Activated CD8-positive, alpha-beta T cell treated with anti-CD3 and anti-CD28 coated beads for 36 hours (primary cell): ENCODE data around the gene ARHGEF6. TPM values are rescaled to one million over a fixed set of nuclear protein-coding genes. Genes with fewer than 3 reads are reported as not detected.

Source experiments
- ATAC-seq: fragments of 200-7000 bp; cut with Tn5 transposase; one replicate; pipeline ENCODE4 v1.10.0; 2021; ENCODE audit warnings: mild to moderate bottlenecking, moderate library complexity
- CTCF ChIA-PET: fragments of 350-600 bp; sonication (Branson Sonifier 250); formaldehyde crosslinking; loops from one replicate; lab custom pipeline; 2021; ENCODE audit warnings: antibody characterized with exemption; lab: Charles Lee
- POLR2A ChIA-PET: fragments of 350-600 bp; sonication (Branson Sonifier 250); formaldehyde crosslinking; loops from one replicate; lab custom pipeline; 2021; ENCODE audit warnings: antibody characterized with exemption; lab: Charles Lee
- DNase-seq: peaks from one replicate; pipeline ENCODE4 v3.0.0-alpha.2; 2020
- H3K27ac Mint-ChIP-seq: one replicate; pipeline ENCODE4 v1.8.0; 2021; ENCODE audit warnings: mild to moderate bottlenecking, mixed read lengths
- H3K27me3 Mint-ChIP-seq: one replicate; pipeline ENCODE4 v1.8.0; 2021; ENCODE audit warnings: mixed read lengths
- H3K36me3 Mint-ChIP-seq: one replicate; pipeline ENCODE4 v1.8.0; 2021; ENCODE audit warnings: low read depth, mixed read lengths
- H3K4me1 Mint-ChIP-seq: one replicate; pipeline ENCODE4 v1.8.0; 2021; ENCODE audit warnings: low read depth, mixed read lengths
- H3K4me3 Mint-ChIP-seq: one replicate; pipeline ENCODE4 v1.8.0; 2021; ENCODE audit warnings: mild to moderate bottlenecking, moderate library complexity, mixed read lengths
- H3K9me3 Mint-ChIP-seq: one replicate; pipeline ENCODE4 v1.8.0; 2021; ENCODE audit warnings: mixed read lengths
- intact Hi-C: fragments of 100-400 bp; cut with micrococcal nuclease; formaldehyde crosslinking; loops from one replicate; pipeline ENCODE4 v1.10.0; 2022
- total RNA-seq, 2 experiments: library from RNA; stranded (reverse); gene quantifications; one replicate each; pipeline ENCODE4 v1.2.3, GENCODE V29; 2021
- TF ChIP-seq, protein P1 (sequence below): fragments of 200-600 bp; IDR thresholded peaks from one replicate; pipeline ENCODE4 v1.8.0; 2022; ENCODE audit warnings: antibody characterized with exemption, mild to moderate bottlenecking

The ARHGEF6 gene
- total RNA-seq, 2 experiments from 2014 or later, result 45.7 to 45.8 TPM

DNA sequence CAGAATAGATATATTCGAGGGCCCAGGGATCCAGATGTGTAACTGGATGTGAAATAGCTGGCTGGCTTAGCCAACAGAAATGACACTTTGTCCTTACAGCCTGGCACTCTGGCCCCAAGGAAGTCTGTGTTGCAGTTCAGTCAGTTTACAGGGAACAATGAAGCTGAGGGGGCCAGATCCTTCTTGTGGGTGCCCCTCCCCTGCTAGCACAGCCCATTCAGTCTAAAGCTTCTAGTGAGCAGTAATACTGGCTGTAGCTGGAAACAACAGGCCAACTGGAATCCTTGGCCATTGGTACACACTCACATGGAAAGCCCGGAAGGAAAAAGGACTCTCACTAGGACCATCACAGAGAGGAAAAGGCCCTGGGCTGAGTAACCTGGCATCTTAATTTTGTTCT lies 155.5 kb downstream of the ARHGEF6 start:
- ChIA-PET CTCF (interaction anchor here (1.0 to 1.6 kb wide), 4 partner anchors 14 to 72 kb away, joined by 3 to 4 read pairs (median 3); no protein-coding TSS in a partner anchor), POLR2A (interaction anchor here (1.1 to 2.5 kb wide), 2 partner anchors 13 to 36 kb away, joined by 3 to 8 read pairs; no protein-coding TSS in a partner anchor)
- Mint-ChIP-seq H3K27me3 (no peaks in the 10 kb centered on the region), H3K4me3 (no peak overlapping the region), H3K4me1 (peaks cover 84% of the 10 kb centered on the region), H3K36me3 (peaks cover 3% of the 10 kb centered on the region), H3K9me3 (peaks cover 6% of the 10 kb centered on the region), H3K27ac (peak overlapping the region; percentile 87)
- no peak for DNase-seq
- no peak for ATAC-seq
- TF ChIP-seq, protein P1, sequence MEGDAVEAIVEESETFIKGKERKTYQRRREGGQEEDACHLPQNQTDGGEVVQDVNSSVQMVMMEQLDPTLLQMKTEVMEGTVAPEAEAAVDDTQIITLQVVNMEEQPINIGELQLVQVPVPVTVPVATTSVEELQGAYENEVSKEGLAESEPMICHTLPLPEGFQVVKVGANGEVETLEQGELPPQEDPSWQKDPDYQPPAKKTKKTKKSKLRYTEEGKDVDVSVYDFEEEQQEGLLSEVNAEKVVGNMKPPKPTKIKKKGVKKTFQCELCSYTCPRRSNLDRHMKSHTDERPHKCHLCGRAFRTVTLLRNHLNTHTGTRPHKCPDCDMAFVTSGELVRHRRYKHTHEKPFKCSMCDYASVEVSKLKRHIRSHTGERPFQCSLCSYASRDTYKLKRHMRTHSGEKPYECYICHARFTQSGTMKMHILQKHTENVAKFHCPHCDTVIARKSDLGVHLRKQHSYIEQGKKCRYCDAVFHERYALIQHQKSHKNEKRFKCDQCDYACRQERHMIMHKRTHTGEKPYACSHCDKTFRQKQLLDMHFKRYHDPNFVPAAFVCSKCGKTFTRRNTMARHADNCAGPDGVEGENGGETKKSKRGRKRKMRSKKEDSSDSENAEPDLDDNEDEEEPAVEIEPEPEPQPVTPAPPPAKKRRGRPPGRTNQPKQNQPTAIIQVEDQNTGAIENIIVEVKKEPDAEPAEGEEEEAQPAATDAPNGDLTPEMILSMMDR, result no peak
- intact Hi-C loops, result loop anchor here (5.0 kb wide), 2 partner anchors 38 to 62 kb away; no protein-coding TSS in a partner anchor

DNA sequence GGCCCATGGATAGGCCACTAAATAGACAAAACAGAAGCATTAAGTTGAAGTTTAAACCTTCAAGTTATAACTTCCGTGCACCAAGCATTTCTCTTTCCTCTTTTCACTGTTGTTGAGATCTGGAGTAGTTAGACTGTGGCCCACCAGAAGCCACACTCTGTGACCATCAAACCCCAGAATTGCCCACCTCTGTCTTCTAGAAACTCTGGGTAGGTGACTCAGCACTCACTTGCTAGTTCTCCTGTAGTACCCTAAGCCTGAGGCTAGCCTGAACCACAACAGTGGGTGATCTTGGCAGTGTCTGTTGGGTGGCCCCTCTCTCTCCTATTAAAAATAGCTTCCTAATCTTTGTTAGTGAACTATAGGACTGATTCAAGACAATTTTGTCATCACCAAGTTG lies 157.3 kb downstream of the ARHGEF6 start:
- Mint-ChIP-seq H3K4me3 (no peak overlapping the region), H3K9me3 (peaks cover 6% of the 10 kb centered on the region), H3K36me3 (peaks cover 1% of the 10 kb centered on the region), H3K27me3 (no peaks in the 10 kb centered on the region), H3K27ac (peak overlapping the region; percentile 76), H3K4me1 (peaks cover 86% of the 10 kb centered on the region)
- intact Hi-C loops, result no loop called here
- TF ChIP-seq, protein P1, result no peak
- CTCF ChIA-PET, result interaction anchor here (0.8 to 1.4 kb wide), 4 partner anchors 9 to 72 kb away, joined by 3 to 4 read pairs (median 4); no protein-coding TSS in a partner anchor
- DNase-seq (peak; percentile 77), ATAC-seq (peak; percentile 25)
- POLR2A ChIA-PET, result interaction anchor here (0.6 to 0.8 kb wide), 2 partner anchors 12 to 52 kb away, joined by 3 to 5 read pairs; no protein-coding TSS in a partner anchor

DNA sequence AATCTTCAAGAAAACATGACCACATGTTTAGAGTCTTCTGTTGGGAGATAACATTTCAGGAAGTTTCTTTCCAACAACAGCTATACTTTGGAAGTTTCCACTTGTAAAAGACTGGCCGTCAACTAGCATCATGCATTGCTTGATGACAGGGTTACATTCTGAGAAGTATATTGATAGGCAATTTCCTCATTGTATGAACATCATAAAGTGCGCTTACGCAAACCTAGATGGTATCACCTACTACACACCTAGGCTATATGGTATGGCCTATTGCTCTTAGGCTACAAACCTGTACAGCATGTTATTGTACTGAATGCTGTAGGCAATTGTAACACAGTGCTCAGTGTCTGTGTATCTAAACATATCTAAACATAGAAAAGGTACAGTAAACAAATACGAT lies 158.2 kb downstream of the ARHGEF6 start:
- ATAC-seq, result no peak
- intact Hi-C loops, result no loop called here
- ChIA-PET CTCF (interaction anchor here (1.1 to 1.4 kb wide), 3 partner anchors 13 to 41 kb away, joined by 3 to 4 read pairs (median 4); no protein-coding TSS in a partner anchor), POLR2A (interaction anchor here (1.8 kb wide), 1 partner anchor 258 kb away, joined by 3 read pairs; the partner anchor contains the start of gene RBMX)
- Mint-ChIP-seq H3K36me3 (no peaks in the 10 kb centered on the region), H3K9me3 (peaks cover 5% of the 10 kb centered on the region), H3K4me1 (peaks cover 84% of the 10 kb centered on the region), H3K27me3 (no peaks in the 10 kb centered on the region), H3K27ac (no peak overlapping the region), H3K4me3 (no peak overlapping the region)
- TF ChIP-seq, protein P1, result no peak
- no peak for DNase-seq

DNA sequence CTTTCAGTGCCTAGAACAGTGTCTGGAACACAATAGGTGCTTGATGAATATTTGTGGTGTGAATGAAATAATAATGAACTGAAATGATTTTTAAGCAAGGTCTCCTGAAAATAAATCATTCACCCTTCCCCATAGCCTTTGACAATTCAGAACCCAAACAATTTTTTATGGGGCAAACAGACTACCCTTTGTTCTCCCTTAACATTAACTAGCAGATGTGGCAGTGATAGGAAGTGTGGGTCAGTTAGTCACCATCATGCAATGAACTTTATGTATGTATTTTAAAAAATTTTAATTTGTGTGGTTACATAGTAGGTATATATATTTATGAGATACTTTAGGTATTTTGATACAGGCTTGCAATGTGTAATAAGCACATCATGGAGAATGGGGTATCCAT lies 160.0 kb downstream of the ARHGEF6 start:
- intact Hi-C loops, result no loop called here
- Mint-ChIP-seq H3K27ac (peak overlapping the region; percentile 78), H3K36me3 (no peaks in the 10 kb centered on the region), H3K9me3 (peaks cover 5% of the 10 kb centered on the region), H3K4me3 (no peak overlapping the region), H3K4me1 (peaks cover 77% of the 10 kb centered on the region), H3K27me3 (no peaks in the 10 kb centered on the region)
- ATAC-seq (no peak), DNase-seq (no peak)
- ChIA-PET POLR2A (no interaction called here), CTCF (no interaction called here)
- TF ChIP-seq, protein P1, result no peak

DNA sequence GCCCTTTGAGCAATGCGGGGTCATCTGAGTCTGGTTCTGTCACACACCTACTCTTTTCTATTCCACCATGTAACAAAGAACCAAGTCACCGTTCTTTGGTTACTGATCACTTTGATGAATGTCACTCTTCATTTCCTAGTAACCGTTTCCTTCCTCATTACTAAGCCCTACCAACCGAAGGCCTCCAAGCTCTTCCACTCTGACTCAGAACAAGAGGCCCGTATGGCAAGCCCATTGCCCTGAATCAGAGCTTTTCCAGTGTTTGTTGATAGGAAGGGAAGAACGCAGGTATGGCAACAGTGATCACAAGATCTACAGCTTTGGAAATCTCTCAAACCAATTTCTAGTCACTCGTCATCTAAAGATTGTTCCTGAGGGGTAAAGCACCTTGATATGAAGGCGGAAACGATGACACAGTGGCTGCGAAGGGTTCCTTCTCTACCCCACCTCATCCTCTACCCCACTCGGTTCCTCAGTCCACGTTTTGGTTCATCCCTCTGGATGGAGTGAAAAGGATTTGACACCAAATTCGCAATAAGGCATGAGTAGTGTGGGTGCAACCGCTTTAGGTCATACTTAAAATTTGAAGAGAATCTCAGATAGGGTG lies 160.7 kb downstream of the ARHGEF6 start:
- DNase-seq (peak; percentile 66), ATAC-seq (peak; percentile 70)
- ChIA-PET CTCF (interaction anchor here (0.9 kb wide), 1 partner anchor 16 kb away, joined by 3 read pairs; no protein-coding TSS in a partner anchor), POLR2A (interaction anchor here (0.8 kb wide), 1 partner anchor 11 kb away, joined by 4 read pairs; no protein-coding TSS in a partner anchor)
- Mint-ChIP-seq H3K4me3 (no peak overlapping the region), H3K9me3 (peaks cover 5% of the 10 kb centered on the region), H3K27ac (peak overlapping the region; percentile 78), H3K4me1 (peaks cover 73% of the 10 kb centered on the region), H3K27me3 (no peaks in the 10 kb centered on the region), H3K36me3 (no peaks in the 10 kb centered on the region)
- intact Hi-C loops, result no loop called here
- TF ChIP-seq, protein P1, result no peak
